Activated naive CD8-positive, alpha-beta T cell treated with anti-CD3 and anti-CD28 coated beads for 36 hours (primary cell): ENCODE data around the gene TMEM243. TPM values are rescaled to one million over a fixed set of nuclear protein-coding genes. Genes with fewer than 3 reads are reported as not detected.
A peak's percentile ranks its signal among the peaks of the same experiment; 100 is the strongest.

ENCODE experiments used
- DNase-seq: peaks from one replicate; pipeline ENCODE4 v3.0.0; 2021
- H3K27ac Mint-ChIP-seq: one replicate; pipeline ENCODE4 v1.8.0; 2022; ENCODE audit warnings: mild to moderate bottlenecking, moderate library complexity, mixed read lengths
- H3K27me3 Mint-ChIP-seq: one replicate; pipeline ENCODE4 v1.8.0; 2022; ENCODE audit warnings: mild to moderate bottlenecking, mixed read lengths
- H3K36me3 Mint-ChIP-seq: one replicate; pipeline ENCODE4 v1.8.0; 2021; ENCODE audit warnings: mild to moderate bottlenecking, mixed read lengths
- H3K4me1 Mint-ChIP-seq: one replicate; pipeline ENCODE4 v1.8.0; 2021; ENCODE audit warnings: mixed read lengths
- H3K4me3 Mint-ChIP-seq: one replicate; pipeline ENCODE4 v1.8.0; 2022; ENCODE audit warnings: mild to moderate bottlenecking, moderate library complexity, mixed read lengths
- H3K9me3 Mint-ChIP-seq: one replicate; pipeline ENCODE4 v1.8.0; 2022; ENCODE audit warnings: mixed read lengths
- total RNA-seq, 2 experiments: library from RNA; stranded (reverse); gene quantifications; one replicate each; pipeline ENCODE4 v1.2.3, GENCODE V29; 2021

TMEM243 gene
- total RNA-seq, 2 experiments from 2014 or later, result 86.3 to 94.9 TPM

- H3K27me3 Mint-ChIP-seq, result no peaks in the 10 kb centered on the region
- H3K27ac Mint-ChIP-seq, result no peak overlapping the region
- no peak overlapping the region for H3K4me3 Mint-ChIP-seq
- no peaks in the 10 kb centered on the region for H3K9me3 Mint-ChIP-seq
- peaks cover 42% of the 10 kb centered on the region for H3K4me1 Mint-ChIP-seq
- H3K36me3 Mint-ChIP-seq, result peaks cover 31% of the 10 kb centered on the region
- no peak for DNase-seq
Observed at GRCh38 chr7:87155788-87156187, 63.7 kb downstream of the TMEM243 start.

GRCh38 chr7:87154569-87154968 is 65.0 kb downstream of the TMEM243 start:
- H3K27me3 Mint-ChIP-seq, result no peaks in the 10 kb centered on the region
- H3K9me3 Mint-ChIP-seq, result no peaks in the 10 kb centered on the region
- no peak for DNase-seq
- H3K36me3 Mint-ChIP-seq, result peaks cover 27% of the 10 kb centered on the region
- H3K27ac Mint-ChIP-seq, result peak overlapping the region; percentile 39
- H3K4me1 Mint-ChIP-seq, result peaks cover 35% of the 10 kb centered on the region
- H3K4me3 Mint-ChIP-seq, result peak overlapping the region; percentile 92

GRCh38 chr7:87154166-87154565 is 65.4 kb downstream of the TMEM243 start:
- Mint-ChIP-seq H3K27ac (no peak overlapping the region), H3K4me1 (peaks cover 32% of the 10 kb centered on the region), H3K4me3 (peak overlapping the region; percentile 92), H3K9me3 (no peaks in the 10 kb centered on the region), H3K27me3 (no peaks in the 10 kb centered on the region), H3K36me3 (peaks cover 25% of the 10 kb centered on the region)
- no peak for DNase-seq

GRCh38 chr7:87152897-87153641 is 66.5 kb downstream of the TMEM243 start:
- H3K9me3 Mint-ChIP-seq, result no peaks in the 10 kb centered on the region
- peak overlapping the region; percentile 93 for H3K27ac Mint-ChIP-seq
- peak; percentile 51 for DNase-seq
- H3K4me1 Mint-ChIP-seq, result peaks cover 31% of the 10 kb centered on the region
- peak overlapping the region; percentile 92 for H3K4me3 Mint-ChIP-seq
- H3K27me3 Mint-ChIP-seq, result no peaks in the 10 kb centered on the region
- H3K36me3 Mint-ChIP-seq, result peaks cover 25% of the 10 kb centered on the region

GRCh38 chr7:87152112-87152896 is 67.2 kb downstream of the TMEM243 start, which contains the start of gene DMTF1:
DMTF1 (plus strand) TSS chr7:87152453; CDS start chr7:87164942, 12,489 bp downstream.
- Mint-ChIP-seq H3K9me3 (no peaks in the 10 kb centered on the region), H3K27me3 (no peaks in the 10 kb centered on the region), H3K4me3 (peak within 1 kb of the TSS; percentile 92), H3K27ac (peak within 1 kb of the TSS; percentile 93), H3K36me3 (peaks cover 25% of the 10 kb centered on the region), H3K4me1 (peaks cover 30% of the 10 kb centered on the region)
- DNase-seq, result peak; percentile 88

GRCh38 chr7:87151729-87152111 is 67.8 kb downstream of the TMEM243 start:
- no peak for DNase-seq
- H3K27me3 Mint-ChIP-seq, result no peaks in the 10 kb centered on the region
- peaks cover 24% of the 10 kb centered on the region for H3K4me1 Mint-ChIP-seq
- H3K36me3 Mint-ChIP-seq, result peaks cover 19% of the 10 kb centered on the region
- H3K9me3 Mint-ChIP-seq, result no peaks in the 10 kb centered on the region
- peak overlapping the region; percentile 92 for H3K4me3 Mint-ChIP-seq
- peak overlapping the region; percentile 93 for H3K27ac Mint-ChIP-seq

GRCh38 chr7:87151002-87151728 is 68.4 kb downstream of the TMEM243 start:
- Mint-ChIP-seq H3K4me1 (peaks cover 19% of the 10 kb centered on the region), H3K27ac (peak overlapping the region; percentile 93), H3K4me3 (peak overlapping the region; percentile 92), H3K9me3 (no peaks in the 10 kb centered on the region), H3K27me3 (no peaks in the 10 kb centered on the region), H3K36me3 (peaks cover 19% of the 10 kb centered on the region)
- DNase-seq, result no peak

GRCh38 chr7:87148332-87148955 is 71.1 kb downstream of the TMEM243 start:
- Mint-ChIP-seq H3K4me3 (no peak overlapping the region), H3K9me3 (no peaks in the 10 kb centered on the region), H3K27ac (no peak overlapping the region), H3K36me3 (peaks cover 5% of the 10 kb centered on the region), H3K4me1 (no peaks in the 10 kb centered on the region), H3K27me3 (peaks cover 4% of the 10 kb centered on the region)
- DNase-seq, result no peak

- no peaks in the 10 kb centered on the region for H3K4me1 Mint-ChIP-seq
- H3K4me3 Mint-ChIP-seq, result no peak overlapping the region
- DNase-seq, result no peak
- H3K36me3 Mint-ChIP-seq, result no peaks in the 10 kb centered on the region
- peaks cover 4% of the 10 kb centered on the region for H3K27me3 Mint-ChIP-seq
- no peaks in the 10 kb centered on the region for H3K9me3 Mint-ChIP-seq
- H3K27ac Mint-ChIP-seq, result no peak overlapping the region
Observed at GRCh38 chr7:87147500-87147899, 72.0 kb downstream of the TMEM243 start.

- Mint-ChIP-seq H3K27ac (no peak overlapping the region), H3K36me3 (no peaks in the 10 kb centered on the region), H3K9me3 (no peaks in the 10 kb centered on the region), H3K4me3 (no peak overlapping the region), H3K4me1 (no peaks in the 10 kb centered on the region), H3K27me3 (peaks cover 4% of the 10 kb centered on the region)
- DNase-seq, result no peak
Observed at GRCh38 chr7:87146740-87147386, 72.7 kb downstream of the TMEM243 start.

Other genes starting within 250 kb of the TMEM243 start
- 1 to 10 TPM; 1.6 to 2.2 TPM for gene ELAPOR2, start 160.1 kb downstream of the TMEM243 start, total RNA-seq
- gene DMTF1, start 67.3 kb downstream of the TMEM243 start, total RNA-seq, result 10 to 100 TPM; 57.1 to 59.9 TPM
- gene CROT, start 125.9 kb upstream of the TMEM243 start, total RNA-seq, result 1 to 10 TPM; 7.0 to 7.2 TPM